Measurements from ENCODE around the gene PRSS3.

Gene PRSS3

GRCh38 chr9:33776578-33776977 lies 18.8 kb upstream of the PRSS3 start:
- H4K20me1 ChIP-seq (ENCODE audit: low read depth, low read length), result no peaks in the 10 kb centered on the region
- peaks cover 4% of the 10 kb centered on the region; the same call in 1 of the 2 replicates for H3F3A ChIP-seq (ENCODE audit: insufficient read depth)
- H3K4me2 ChIP-seq (ENCODE audit: low read depth, low read length, poor library complexity, severe bottlenecking), result no peak overlapping the region
- TF ChIP-seq EZH2phosphoT487 (conservative IDR thresholded peaks at IDR 0.05; ENCODE audit: low read length), result no peak
- TF ChIP-seq CTCF (IDR thresholded peaks at IDR 0.05; ENCODE audit: insufficient read depth, low read length, poor library complexity, severe bottlenecking), result no peak
- H3K27me3 ChIP-seq (ENCODE audit: low read length), result no peaks in the 10 kb centered on the region
- H3K79me2 ChIP-seq (ENCODE audit: insufficient read depth, low read length), result no peaks in the 10 kb centered on the region
- no peak overlapping the region for H3K4me3 ChIP-seq (ENCODE audit: insufficient read depth, low read length, poor library complexity, severe bottlenecking)
- H3K36me3 ChIP-seq (ENCODE audit: low read length), result no peaks in the 10 kb centered on the region
- H3K27ac ChIP-seq (ENCODE audit: low read depth, low read length), result no peak overlapping the region
- H3K9me3 ChIP-seq (ENCODE audit: insufficient read depth, low read length), result no peaks in the 10 kb centered on the region
- no peak overlapping the region for H2AFZ ChIP-seq (ENCODE audit: low read depth, low read length, severe bottlenecking)
- H3K9me2 ChIP-seq (replicated peaks; ENCODE audit: insufficient read depth, low read length), result no peaks in the 10 kb centered on the region
- no peak overlapping the region for H3K9ac ChIP-seq (ENCODE audit: low read length)

DNA sequence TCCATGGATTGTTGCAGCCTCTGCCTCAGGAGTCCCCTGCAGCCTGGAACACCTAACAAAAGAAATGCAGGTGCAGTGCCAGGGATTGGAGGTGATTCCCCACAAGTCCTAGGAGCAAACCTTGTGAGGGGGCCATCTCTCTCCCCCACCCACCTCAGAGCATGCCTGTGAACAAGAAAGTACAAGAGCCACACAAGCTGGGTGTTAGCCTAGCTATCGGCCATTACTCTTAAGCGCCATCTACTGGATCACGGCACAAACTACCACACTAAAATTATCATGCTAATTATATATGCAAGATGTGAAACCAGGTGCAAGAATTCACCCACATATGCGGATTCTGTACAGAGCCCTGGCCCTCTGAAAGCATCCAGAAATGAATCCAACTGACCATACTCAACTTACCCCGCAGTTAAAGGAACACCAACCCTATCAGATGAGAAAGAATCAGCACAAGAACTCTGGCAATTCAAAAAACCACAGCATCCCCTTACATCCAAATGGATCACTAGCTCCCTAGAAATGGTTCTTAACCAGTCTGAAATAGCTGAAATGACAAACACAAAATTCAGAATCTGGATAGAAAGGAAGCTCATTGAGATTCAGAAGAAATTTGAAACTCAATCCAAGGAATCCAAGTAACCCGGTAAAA lies 16.5 kb upstream of the PRSS3 start:
- H2AFZ ChIP-seq (ENCODE audit: low read depth, low read length, severe bottlenecking), result no peak overlapping the region
- no peak overlapping the region for H3K4me2 ChIP-seq (ENCODE audit: low read depth, low read length, poor library complexity, severe bottlenecking)
- TF ChIP-seq EZH2phosphoT487 (conservative IDR thresholded peaks at IDR 0.05; ENCODE audit: low read length), result no peak
- peak; percentile 83 for TF ChIP-seq CTCF (IDR thresholded peaks at IDR 0.05; ENCODE audit: insufficient read depth, low read length, poor library complexity, severe bottlenecking)

GRCh38 chr9:33780276-33780675 lies 15.1 kb upstream of the PRSS3 start:
- no peak overlapping the region for H3K27ac ChIP-seq (ENCODE audit: low read depth, low read length)
- TF ChIP-seq EZH2phosphoT487 (conservative IDR thresholded peaks at IDR 0.05; ENCODE audit: low read length) (no peak), CTCF (IDR thresholded peaks at IDR 0.05; ENCODE audit: insufficient read depth, low read length, poor library complexity, severe bottlenecking) (no peak)
- H3K4me2 ChIP-seq (ENCODE audit: low read depth, low read length, poor library complexity, severe bottlenecking), result no peak overlapping the region
- H4K20me1 ChIP-seq (ENCODE audit: low read depth, low read length), result no peaks in the 10 kb centered on the region
- no peaks in the 10 kb centered on the region for H3K36me3 ChIP-seq (ENCODE audit: low read length)
- H3K79me2 ChIP-seq (ENCODE audit: insufficient read depth, low read length), result no peaks in the 10 kb centered on the region
- H3K9me3 ChIP-seq (ENCODE audit: insufficient read depth, low read length), result no peaks in the 10 kb centered on the region
- peaks cover 10% of the 10 kb centered on the region; the same call in 1 of the 2 replicates for H3F3A ChIP-seq (ENCODE audit: insufficient read depth)
- no peak overlapping the region for H3K9ac ChIP-seq (ENCODE audit: low read length)
- no peaks in the 10 kb centered on the region for H3K27me3 ChIP-seq (ENCODE audit: low read length)
- no peak overlapping the region for H2AFZ ChIP-seq (ENCODE audit: low read depth, low read length, severe bottlenecking)
- H3K4me3 ChIP-seq (ENCODE audit: insufficient read depth, low read length, poor library complexity, severe bottlenecking), result no peak overlapping the region
- no peaks in the 10 kb centered on the region for H3K9me2 ChIP-seq (replicated peaks; ENCODE audit: insufficient read depth, low read length)

More for the DNA sequence above, 16.5 kb upstream of the PRSS3 start:
- Histone ChIP-seq H4K20me1 (ENCODE audit: low read depth, low read length) (no peaks in the 10 kb centered on the region), H3K9me3 (ENCODE audit: insufficient read depth, low read length) (no peaks in the 10 kb centered on the region), H3K9me2 (replicated peaks; ENCODE audit: insufficient read depth, low read length) (no peaks in the 10 kb centered on the region), H3K36me3 (ENCODE audit: low read length) (no peaks in the 10 kb centered on the region), H3K9ac (ENCODE audit: low read length) (no peak overlapping the region), H3K27ac (ENCODE audit: low read depth, low read length) (no peak overlapping the region), H3K4me3 (ENCODE audit: insufficient read depth, low read length, poor library complexity, severe bottlenecking) (no peak overlapping the region), H3F3A (ENCODE audit: insufficient read depth) (peaks cover 10% of the 10 kb centered on the region; the same call in 1 of the 2 replicates), H3K27me3 (ENCODE audit: low read length) (no peaks in the 10 kb centered on the region), H3K79me2 (ENCODE audit: insufficient read depth, low read length) (no peaks in the 10 kb centered on the region)

All from SU-DHL-6 (cell line).